ENCODE measurements around the gene EXTL1.

EXTL1 gene

DNA sequence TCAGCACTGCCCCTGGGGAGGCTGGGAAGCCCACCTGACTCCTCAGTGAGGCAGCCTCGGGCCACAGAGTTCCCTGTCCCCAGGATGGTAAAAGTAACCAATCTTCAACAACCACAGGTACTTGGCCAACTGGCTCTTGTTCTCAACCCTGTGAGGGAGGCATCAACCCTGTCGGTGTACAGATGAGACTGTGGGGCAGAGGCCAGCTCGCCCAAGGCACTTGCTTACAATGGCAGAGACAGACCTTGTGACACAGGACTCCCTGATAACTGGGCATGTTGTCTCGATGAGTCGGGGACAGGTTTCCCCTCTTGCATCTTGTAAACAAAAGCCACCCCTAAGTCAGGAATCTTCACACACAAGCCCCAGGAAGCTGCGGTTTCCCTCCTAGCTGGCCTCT is 16.3 kb downstream of the EXTL1 start:
- TF ChIP-seq CTCF (IDR thresholded peaks at IDR 0.05; ENCODE audit: extremely low read depth, missing control alignments): no peak
- DNase-seq (ENCODE audit: low spot score): no peak

- no peak for TF ChIP-seq CTCF (IDR thresholded peaks at IDR 0.05; ENCODE audit: extremely low read depth, missing control alignments)
- DNase-seq (ENCODE audit: low spot score): no peak
Observed at GRCh38 chr1:26038477-26038876, 16.9 kb downstream of the EXTL1 start.

GRCh38 chr1:26038904-26039303 is 17.3 kb downstream of the EXTL1 start:
- DNase-seq (ENCODE audit: low spot score): no peak
- no peak for TF ChIP-seq CTCF (IDR thresholded peaks at IDR 0.05; ENCODE audit: extremely low read depth, missing control alignments)

- DNase-seq (ENCODE audit: low spot score): no peak
- no peak for TF ChIP-seq CTCF (IDR thresholded peaks at IDR 0.05; ENCODE audit: extremely low read depth, missing control alignments)
Observed at GRCh38 chr1:26041401-26041800, 19.8 kb downstream of the EXTL1 start.

DNA sequence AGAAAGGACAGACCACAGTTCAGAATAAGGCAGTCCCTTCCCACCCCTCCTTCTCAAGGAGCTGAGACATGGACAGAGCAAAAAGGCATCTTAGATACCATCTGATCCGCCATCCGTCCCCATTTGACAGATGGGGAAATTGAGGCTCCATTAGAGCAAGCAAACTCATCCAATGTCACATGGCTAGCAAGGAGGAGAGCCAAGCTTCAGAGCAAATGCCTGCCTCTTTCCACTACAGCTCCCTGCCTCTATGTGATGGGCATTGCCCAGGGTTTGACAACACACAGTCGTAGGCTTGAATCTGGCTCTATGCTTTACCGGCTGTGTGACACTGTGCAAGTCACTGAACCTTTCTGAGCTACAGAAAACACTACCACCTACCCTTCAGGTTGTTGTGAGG is 20.4 kb downstream of the EXTL1 start:
- TF ChIP-seq CTCF (IDR thresholded peaks at IDR 0.05; ENCODE audit: extremely low read depth, missing control alignments): no peak
- DNase-seq (ENCODE audit: low spot score): no peak

- TF ChIP-seq CTCF (IDR thresholded peaks at IDR 0.05; ENCODE audit: extremely low read depth, missing control alignments): no peak
Observed at GRCh38 chr1:26043765-26044164, 22.2 kb downstream of the EXTL1 start.

DNA sequence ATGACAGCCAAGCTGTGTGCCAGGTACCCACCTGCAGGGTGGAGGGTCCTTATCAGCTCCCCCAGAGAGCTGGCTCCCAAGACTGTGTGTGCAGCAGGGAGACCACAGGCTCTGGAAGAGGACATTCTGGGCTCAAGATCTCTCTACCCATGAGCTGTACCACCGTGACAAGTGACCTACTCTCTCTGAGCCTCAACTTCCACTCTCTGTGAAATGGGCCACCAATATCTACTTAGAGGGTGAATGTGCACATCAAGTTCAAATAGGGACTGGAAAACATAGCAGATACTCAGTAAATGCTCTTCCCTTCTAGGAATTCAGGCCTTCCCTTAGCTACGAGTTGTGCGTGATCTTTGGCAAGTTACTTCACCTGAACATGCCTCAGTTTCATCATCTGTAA is 22.8 kb downstream of the EXTL1 start:
- no peak for DNase-seq (ENCODE audit: low spot score)
- no peak for TF ChIP-seq CTCF (IDR thresholded peaks at IDR 0.05; ENCODE audit: extremely low read depth, missing control alignments)

More at GRCh38 chr1:26043765-26044164, 22.2 kb downstream of the EXTL1 start:
- no peak for DNase-seq (ENCODE audit: low spot score)
